Measurements from ENCODE around the gene AK9. TPM values are rescaled to one million over a fixed set of nuclear protein-coding genes. Genes with fewer than 3 reads are reported as not detected.

The AK9 gene
- total and polyA plus RNA-seq, 2 of the 4 experiments (the other 2 are of a cell fraction), result 1.7 to 1.8 TPM

- Histone ChIP-seq H2BK120ac (ENCODE audit: low read depth, low read length) (no peak overlapping the region), H3K4me3 (ENCODE audit: insufficient read depth, low read depth, low read length) (no peak overlapping the region), H2BK15ac (ENCODE audit: low read depth, low read length) (no peak overlapping the region), H3K56ac (ENCODE audit: extremely low read depth, insufficient read depth, low read length) (no peak overlapping the region), H3K4ac (ENCODE audit: low read depth, low read length) (no peak overlapping the region), H4K5ac (ENCODE audit: low read depth, low read length) (no peak overlapping the region), H3K18ac (ENCODE audit: low read depth, low read length) (no peak overlapping the region), H3K4me2 (ENCODE audit: low read depth, low read length) (no peak overlapping the region; the same call in 1 of the 2 replicates), H3K9ac (ENCODE audit: low read depth, low read length) (no peak overlapping the region), H4K91ac (ENCODE audit: insufficient read depth, low read depth, low read length) (no peak overlapping the region), H3K79me1 (ENCODE audit: low read depth in 1 of 2, low read length in 2 of 2) (no peaks in the 10 kb centered on the region), H3K14ac (replicated peaks; ENCODE audit: low read depth, low read length) (no peak overlapping the region), H3K27me3 (ENCODE audit: control insufficient read depth, insufficient read depth, low read length) (no peaks in the 10 kb centered on the region), H2AK5ac (ENCODE audit: low read depth, low read length) (no peak overlapping the region), H4K8ac (ENCODE audit: low read depth in 2 of 2, low read length in 2 of 2) (no peak overlapping the region), H3K27ac (ENCODE audit: insufficient read depth, low read length) (no peak overlapping the region), H2BK20ac (ENCODE audit: low read depth, low read length) (no peak overlapping the region), H4K20me1 (ENCODE audit: insufficient read depth, low read length) (no peaks in the 10 kb centered on the region), H3K9me3 (ENCODE audit: control insufficient read depth, insufficient read depth, low read length) (no peaks in the 10 kb centered on the region), H3K36me3 (ENCODE audit: control insufficient read depth, insufficient read depth, low read length) (no peaks in the 10 kb centered on the region), H2AK9ac (replicated peaks; ENCODE audit: low read depth, low read length, poor library complexity) (no peak overlapping the region), H3K23ac (ENCODE audit: low read depth, low read length) (no peak overlapping the region), H3K9me1 (ENCODE audit: insufficient read depth, low read length) (peaks cover 9% of the 10 kb centered on the region), H2AFZ (replicated peaks; ENCODE audit: low read length, poor library complexity) (no peak overlapping the region), H3K4me1 (ENCODE audit: control insufficient read depth, insufficient read depth, low read length) (peaks cover 11% of the 10 kb centered on the region), H2BK5ac (ENCODE audit: low read depth, low read length, poor library complexity, severe bottlenecking) (no peak overlapping the region)
- DNase-seq (peak; percentile 28), ATAC-seq (ENCODE audit: low read depth) (peak; percentile 46; the same call in 1 of the 2 replicates)
- POLR2A ChIA-PET (ENCODE audit: unreplicated experiment), result no interaction called here
- intact Hi-C loops (cut with micrococcal nuclease) (no loop called here), in situ Hi-C loops (cut with MboI; ENCODE audit: low sequenced_read_pairs) (no loop called here), dilution Hi-C loops (cut with HindIII; ENCODE audit: low sequenced_read_pairs, unreplicated experiment) (no loop called here)
- TF ChIP-seq CEBPB (IDR thresholded peaks at IDR 0.05; ENCODE audit: low read depth, low read length) (no peak), CTCF (conservative IDR thresholded peaks at IDR 0.05; ENCODE audit: low read depth, low read length) (no peak), MAFK (IDR thresholded peaks at IDR 0.05; ENCODE audit: low read depth, low read length) (no peak), RFX5 (IDR thresholded peaks at IDR 0.05; ENCODE audit: low read depth, low read length) (no peak), FOS (IDR thresholded peaks at IDR 0.05; ENCODE audit: low read depth, low read length) (no peak), MXI1 (IDR thresholded peaks at IDR 0.05; ENCODE audit: borderline replicate concordance, low read depth, low read length) (no peak), MAZ (IDR thresholded peaks at IDR 0.05; ENCODE audit: borderline replicate concordance, low read depth, low read length) (no peak), BHLHE40 (IDR thresholded peaks at IDR 0.05; ENCODE audit: low read depth, low read length) (no peak), RCOR1 (IDR thresholded peaks at IDR 0.05; ENCODE audit: insufficient replicate concordance, low read length) (no peak), POLR2A (IDR thresholded peaks at IDR 0.05; ENCODE audit: low read depth, low read length) (no peak), CHD1 (IDR thresholded peaks at IDR 0.05; ENCODE audit: low read depth, low read length) (no peak), ELK1 (IDR thresholded peaks at IDR 0.05; ENCODE audit: borderline replicate concordance, low read depth, low read length) (no peak), SMC3 (IDR thresholded peaks at IDR 0.05; ENCODE audit: low read depth, low read length) (no peak), RAD21 (IDR thresholded peaks at IDR 0.05; ENCODE audit: low read length) (no peak), NFE2L2 (IDR thresholded peaks at IDR 0.05; ENCODE audit: low read depth, low read length) (no peak), USF2 (IDR thresholded peaks at IDR 0.05; ENCODE audit: low read depth, low read length) (no peak)
- BruUV-seq (replicated peaks), result no TSS peak
- WGBS, 2 experiments (ENCODE audit: extremely low coverage in 2 of 2, insufficient read length in 1 of 2), result no CpG with 5 or more reads among the region's 1 CpG
- CTCF ChIA-PET, result no interaction called here
Measured at GRCh38 chr6:109736273-109737025, 45.4 kb upstream of the AK9 start.
